Small intestine (tissue), 16 donors: Measurements from ENCODE around the gene CNIH1. TPM values are rescaled to one million over a fixed set of nuclear protein-coding genes. Genes with fewer than 3 reads are reported as not detected.

Experiments
- DNase-seq, 2 donors: peaks; one replicate each; pipeline versions ENCODE4 v3.0.0 to v3.0.0-alpha.2; 2013
- FAIRE-seq: peaks from 2 replicates; lab custom pipeline; 2012; peaks lifted over from hg19 to GRCh38; lab: Jason Lieb, UNC
- H3K27ac ChIP-seq, 3 donors: one replicate each; pipeline ENCODE4 v1.5.1; 2013; ENCODE audit warnings: low read length in 2 of 3, mild to moderate bottlenecking in 2 of 3, control low read depth in 1 of 3, inconsistent platforms in 1 of 3, low read depth in 1 of 3, moderate library complexity in 1 of 3
- H3K27me3 ChIP-seq, 3 donors: one replicate each; pipeline ENCODE4 v1.6.1; 2013; ENCODE audit warnings: low read length in 3 of 3, inconsistent platforms in 1 of 3; ENCODE audit not compliant: control insufficient read depth in 3 of 3, insufficient read depth in 3 of 3
- H3K36me3 ChIP-seq, 3 donors: one replicate each; pipeline ENCODE4 v1.6.1; 2013; ENCODE audit warnings: low read length in 3 of 3, inconsistent platforms in 1 of 3, low read depth in 1 of 3, mild to moderate bottlenecking in 1 of 3, moderate library complexity in 1 of 3; ENCODE audit not compliant: control insufficient read depth in 3 of 3, insufficient read depth in 2 of 3
- H3K4me1 ChIP-seq, 3 donors: one replicate each; pipeline ENCODE4 v1.6.1; 2013; ENCODE audit warnings: low read length in 2 of 3, inconsistent platforms in 1 of 3, low read depth in 1 of 3, mild to moderate bottlenecking in 1 of 3, moderate library complexity in 1 of 3; ENCODE audit not compliant: control insufficient read depth in 3 of 3, insufficient read depth in 2 of 3
- H3K4me3 ChIP-seq, 3 donors: one replicate each; pipeline ENCODE4 v1.5.1; 2013; ENCODE audit warnings: low read length in 3 of 3, control low read depth in 1 of 3, inconsistent platforms in 1 of 3, low read depth in 1 of 3, mild to moderate bottlenecking in 1 of 3, moderate library complexity in 1 of 3
- H3K9me3 ChIP-seq, 2 donors: one replicate each; pipeline ENCODE4 v1.6.1; 2013; ENCODE audit warnings: low read depth in 1 of 2, low read length in 1 of 2; ENCODE audit not compliant: control insufficient read depth in 2 of 2, insufficient read depth in 1 of 2
- WGBS, 3 donors: extraction: QIAGEN DNeasy Blood & Tissue Kit; methylation state at CpG; one replicate each; pipeline ENCODE4 v1.1.7; 2013; 5-methylcytosine and 5-hydroxymethylcytosine counted together
- long read RNA-seq, 10 donors: transcript quantifications; one replicate each; lab custom pipeline, GENCODE V29; 2026
- polyA plus RNA-seq, 4 donors: library from polyadenylated mRNA; stranded (reverse) in 3 of 4; unstranded in 1 of 4; fragments of 200-250 nt in 3 of 4; fragments of 120-200 nt in 1 of 4; gene quantifications; one replicate each; pipeline versions ENCODE4 v1.2.1 to v1.2.3, GENCODE V29; 2013
- donor health status: healthy with polysubstance abuse.
- donor health status: control.
- donor health status: control.
- donor health status: Bipolar disorder and iron deficiency.
- donor health status: healthy.

Gene CNIH1
- polyA plus RNA-seq, result 100 to 1,000 TPM in 3 of 4 donors, 10 to 100 TPM in 1; 70.7 to 203 (median 163) TPM
- long read RNA-seq, donor 1, result 0 reads
- long read RNA-seq, donor 2, full-length matches to known transcripts, result 44 of 44 reads
- long read RNA-seq, donor 2, partial matches to known transcripts, result 0 of 44 reads
- long read RNA-seq, donor 2, other reads (novel, unspliced or antisense), result 0 of 44 reads
- long read RNA-seq, donor 3, full-length matches to known transcripts, result 40 of 64 reads
- long read RNA-seq, donor 3, partial matches to known transcripts, result 24 of 64 reads
- long read RNA-seq, donor 3, other reads (novel, unspliced or antisense), result 0 of 64 reads
- long read RNA-seq, donor 4, full-length matches to known transcripts, result 2 of 2 reads
- long read RNA-seq, donor 4, partial matches to known transcripts, result 0 of 2 reads
- long read RNA-seq, donor 4, other reads (novel, unspliced or antisense), result 0 of 2 reads
- long read RNA-seq, donor 5, full-length matches to known transcripts, result 16 of 26 reads
- long read RNA-seq, donor 5, partial matches to known transcripts, result 10 of 26 reads
- long read RNA-seq, donor 5, other reads (novel, unspliced or antisense), result 0 of 26 reads
- long read RNA-seq, donor 6, full-length matches to known transcripts, result 81 of 81 reads
- long read RNA-seq, donor 6, partial matches to known transcripts, result 0 of 81 reads
- long read RNA-seq, donor 6, other reads (novel, unspliced or antisense), result 0 of 81 reads
- long read RNA-seq, donor 7, result 0 reads
- long read RNA-seq, donor 8, full-length matches to known transcripts, result 12 of 12 reads
- long read RNA-seq, donor 8, partial matches to known transcripts, result 0 of 12 reads
- long read RNA-seq, donor 8, other reads (novel, unspliced or antisense), result 0 of 12 reads
- long read RNA-seq, donor 9, full-length matches to known transcripts, result 17 of 17 reads
- long read RNA-seq, donor 9, partial matches to known transcripts, result 0 of 17 reads
- long read RNA-seq, donor 9, other reads (novel, unspliced or antisense), result 0 of 17 reads
- long read RNA-seq, donor 10, full-length matches to known transcripts, result 75 of 75 reads
- long read RNA-seq, donor 10, partial matches to known transcripts, result 0 of 75 reads
- long read RNA-seq, donor 10, other reads (novel, unspliced or antisense), result 0 of 75 reads

- FAIRE-seq (no peak), DNase-seq (peak; percentile 90 to 97)
- no peaks in the 10 kb centered on the region for H3K9me3 ChIP-seq
- peak within 1 kb of the TSS; percentile 68 to 77 (median 76) for H3K4me3 ChIP-seq
- H3K27ac ChIP-seq, result peak within 1 kb of the TSS; percentile 91 to 94 (median 92)
- 0% methylated on average over 95 to 100 of the region's 100 CpGs for WGBS, 3 donors
- H3K36me3 ChIP-seq, result no peaks in the 10 kb centered on the region
- H3K27me3 ChIP-seq, result no peaks in the 10 kb centered on the region
- H3K4me1 ChIP-seq, result peaks cover 2 to 6% (median 2%) of the 10 kb centered on the region in 3 donors
Measured at GRCh38 chr14:54440873-54441868, at the start of gene CNIH1. Gene CNIH1, minus strand, starts transcription at chr14:54441374. Its CDS starts 47 bp downstream, at chr14:54441327.

GRCh38 chr14:54490445-54491175 is 49.4 kb upstream of the CNIH1 start:
- Histone ChIP-seq H3K4me1 (peaks cover 5 to 6% (median 5%) of the 10 kb centered on the region in 3 donors), H3K27me3 (no peaks in the 10 kb centered on the region), H3K36me3 (no peaks in the 10 kb centered on the region), H3K9me3 (no peaks in the 10 kb centered on the region), H3K27ac (no peak overlapping the region), H3K4me3 (no peak overlapping the region)
- no peak for FAIRE-seq
- WGBS, 3 donors, result 34 to 38% (median 35%) methylated on average over 3 of the region's 3 CpGs
- DNase-seq, result no peak

- 85 to 90% (median 90%) methylated on average over 4 of the region's 4 CpGs for WGBS, 3 donors
- DNase-seq (no peak), FAIRE-seq (no peak)
- no peaks in the 10 kb centered on the region for H3K9me3 ChIP-seq
- no peaks in the 10 kb centered on the region for H3K36me3 ChIP-seq
- H3K4me3 ChIP-seq, result no peak overlapping the region
- no peaks in the 10 kb centered on the region for H3K27me3 ChIP-seq
- H3K27ac ChIP-seq, result peak overlapping the region in 2 of 3 donors; percentile 77 to 97
- peaks cover 5 to 6% (median 6%) of the 10 kb centered on the region in 3 donors for H3K4me1 ChIP-seq
Measured at GRCh38 chr14:54489731-54490444, 48.7 kb upstream of the CNIH1 start.

GRCh38 chr14:54489318-54489683 is 48.1 kb upstream of the CNIH1 start:
- Histone ChIP-seq H3K9me3 (no peaks in the 10 kb centered on the region), H3K36me3 (no peaks in the 10 kb centered on the region), H3K4me3 (peak overlapping the region in 2 of 3 donors; percentile 95 to 96), H3K27me3 (no peaks in the 10 kb centered on the region), H3K27ac (peak overlapping the region; percentile 77 to 97 (median 80)), H3K4me1 (peaks cover 5 to 6% (median 6%) of the 10 kb centered on the region in 3 donors)
- WGBS, 3 donors, result 12 to 26% (median 21%) methylated on average over 5 of the region's 5 CpGs
- FAIRE-seq, result no peak
- no peak for DNase-seq

- FAIRE-seq, result no peak
- 0 to 1% (median 0%) methylated on average over 48 to 51 of the region's 51 CpGs for WGBS, 3 donors
- DNase-seq, result peak; percentile 93 to 95
- Histone ChIP-seq H3K27ac (peak within 1 kb of the TSS; percentile 97 to 99 (median 97)), H3K9me3 (no peaks in the 10 kb centered on the region), H3K27me3 (no peaks in the 10 kb centered on the region), H3K4me1 (peaks cover 5 to 6% (median 6%) of the 10 kb centered on the region in 3 donors), H3K4me3 (peak within 1 kb of the TSS; percentile 95 to 98 (median 96)), H3K36me3 (no peaks in the 10 kb centered on the region)
Measured at GRCh38 chr14:54488646-54489317, 47.6 kb upstream of the CNIH1 start, which contains the start of gene GMFB. Gene GMFB, minus strand, starts transcription at chr14:54488980. Its CDS starts 53 bp downstream, at chr14:54488927.

GRCh38 chr14:54488318-54488645 is 47.1 kb upstream of the CNIH1 start:
- H3K9me3 ChIP-seq, result no peaks in the 10 kb centered on the region
- peak overlapping the region; percentile 95 to 98 (median 96) for H3K4me3 ChIP-seq
- no peaks in the 10 kb centered on the region for H3K27me3 ChIP-seq
- H3K4me1 ChIP-seq, result peaks cover 5 to 7% (median 6%) of the 10 kb centered on the region in 3 donors
- H3K36me3 ChIP-seq, result no peaks in the 10 kb centered on the region
- no peak for FAIRE-seq
- 0 to 1% (median 1%) methylated on average over 9 of the region's 9 CpGs for WGBS, 3 donors
- peak overlapping the region; percentile 97 to 99 (median 97) for H3K27ac ChIP-seq
- DNase-seq, result peak in 1 of 2 donors; percentile 46
